NOMO-1 treated with DMSO at 0.1 percent for 48 hours (cell line): ENCODE measurements around the gene BTBD16.

Experiments
- DNase-seq: peaks from one replicate; lab custom pipeline; 2025; ENCODE audit not compliant: unreplicated experiment; lab: John Stamatoyannopoulos, UW

BTBD16 gene

DNA sequence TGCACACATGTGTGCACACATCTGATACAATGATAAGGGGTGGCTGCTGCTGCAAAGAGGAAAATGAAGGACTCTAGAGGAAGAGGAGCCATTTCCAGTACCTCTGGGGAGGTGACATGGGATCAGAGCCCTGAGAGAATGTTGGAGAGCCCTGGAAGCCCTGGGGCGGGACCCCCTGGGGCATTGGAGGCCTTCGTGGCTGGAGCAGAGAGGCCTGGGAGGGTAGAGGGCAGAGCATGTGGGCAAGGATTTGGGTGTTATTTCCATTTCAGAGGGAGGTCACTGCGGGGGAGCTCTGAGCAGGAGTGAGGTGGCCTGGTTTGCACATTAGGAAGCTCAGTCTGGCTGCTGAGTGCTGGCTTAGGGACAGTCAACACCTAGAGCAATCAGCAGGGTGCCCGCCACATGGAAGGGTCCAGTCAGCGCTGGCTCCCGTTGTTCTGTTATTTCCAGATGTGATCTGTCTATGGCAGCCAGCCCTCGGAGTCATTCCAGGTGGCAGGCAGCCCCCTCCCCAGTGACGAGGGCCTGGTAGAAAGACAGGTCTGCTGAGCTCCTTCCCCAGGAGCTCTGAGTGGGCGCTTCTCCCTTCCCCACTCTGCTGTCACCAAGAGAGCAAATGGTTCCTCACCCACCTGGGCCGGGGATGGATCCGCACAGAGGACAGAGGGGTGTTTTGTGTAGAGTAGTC is 24.1 kb upstream of the BTBD16 start:
- no peak for DNase-seq

DNA sequence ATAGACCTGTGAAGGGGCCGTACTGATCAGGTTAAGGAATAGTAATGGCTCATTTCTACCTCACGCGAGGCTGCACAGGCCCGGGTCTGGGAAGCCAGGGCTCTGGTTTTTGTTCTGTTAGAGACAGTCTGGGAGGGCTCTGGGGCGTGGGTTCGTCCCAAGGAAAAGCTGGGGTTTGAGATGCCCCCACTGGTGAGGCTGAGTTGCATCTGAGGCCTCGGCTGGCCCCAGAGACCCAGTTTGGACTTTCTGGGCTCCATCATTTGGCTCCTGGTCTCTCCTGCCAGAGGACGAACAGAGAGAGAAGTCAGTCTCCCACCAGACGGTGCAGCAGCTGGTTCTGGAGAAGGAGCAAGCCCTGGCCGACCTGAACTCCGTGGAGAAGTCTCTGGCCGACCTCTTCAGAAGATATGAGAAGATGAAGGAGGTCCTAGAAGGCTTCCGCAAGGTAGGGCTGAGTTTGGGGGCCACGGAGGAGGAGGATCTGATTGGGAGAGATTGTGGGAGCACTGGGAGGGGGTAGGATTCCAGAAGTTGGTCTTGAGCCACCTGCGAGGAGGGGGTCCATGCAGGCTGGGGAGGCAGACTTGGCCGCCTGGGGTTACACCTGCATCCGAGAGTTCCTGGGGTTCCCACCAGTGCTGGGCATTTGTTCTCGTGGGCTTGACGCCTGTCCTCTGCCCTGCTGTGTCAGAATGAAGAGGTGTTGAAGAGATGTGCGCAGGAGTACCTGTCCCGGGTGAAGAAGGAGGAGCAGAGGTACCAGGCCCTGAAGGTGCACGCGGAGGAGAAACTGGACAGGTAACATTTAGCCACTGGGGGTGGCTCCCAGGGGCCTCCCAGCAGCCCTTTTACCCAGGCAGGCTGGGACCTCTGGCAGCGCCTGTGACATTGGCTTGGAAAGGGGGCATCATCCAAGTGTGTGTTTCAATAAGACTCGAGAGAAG is 22.5 kb upstream of the BTBD16 start:
- DNase-seq = no peak

DNA sequence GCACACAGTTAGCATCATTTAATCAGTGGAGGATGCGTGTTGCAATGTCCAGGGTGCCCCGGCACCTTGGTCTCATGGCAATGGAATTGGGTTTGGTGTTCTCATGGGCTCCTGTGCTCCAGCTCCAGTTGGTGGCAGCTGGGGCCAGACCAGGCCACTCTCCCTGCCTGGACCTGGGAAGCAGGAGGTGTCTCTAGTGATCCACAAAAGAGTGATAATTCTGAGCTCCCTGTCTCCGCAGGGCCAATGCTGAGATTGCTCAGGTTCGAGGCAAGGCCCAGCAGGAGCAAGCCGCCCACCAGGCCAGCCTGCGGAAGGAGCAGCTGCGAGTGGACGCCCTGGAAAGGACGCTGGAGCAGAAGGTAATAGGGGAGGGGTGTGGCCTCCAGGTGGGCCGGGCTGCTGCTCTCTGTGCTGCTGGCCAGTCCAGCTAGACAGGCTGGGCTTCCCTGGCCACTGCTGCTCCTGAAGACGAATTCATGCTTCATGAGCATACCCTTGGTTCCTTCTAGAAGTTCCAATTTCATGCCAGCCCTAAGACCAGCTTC is 21.7 kb upstream of the BTBD16 start:
- DNase-seq = no peak

DNA sequence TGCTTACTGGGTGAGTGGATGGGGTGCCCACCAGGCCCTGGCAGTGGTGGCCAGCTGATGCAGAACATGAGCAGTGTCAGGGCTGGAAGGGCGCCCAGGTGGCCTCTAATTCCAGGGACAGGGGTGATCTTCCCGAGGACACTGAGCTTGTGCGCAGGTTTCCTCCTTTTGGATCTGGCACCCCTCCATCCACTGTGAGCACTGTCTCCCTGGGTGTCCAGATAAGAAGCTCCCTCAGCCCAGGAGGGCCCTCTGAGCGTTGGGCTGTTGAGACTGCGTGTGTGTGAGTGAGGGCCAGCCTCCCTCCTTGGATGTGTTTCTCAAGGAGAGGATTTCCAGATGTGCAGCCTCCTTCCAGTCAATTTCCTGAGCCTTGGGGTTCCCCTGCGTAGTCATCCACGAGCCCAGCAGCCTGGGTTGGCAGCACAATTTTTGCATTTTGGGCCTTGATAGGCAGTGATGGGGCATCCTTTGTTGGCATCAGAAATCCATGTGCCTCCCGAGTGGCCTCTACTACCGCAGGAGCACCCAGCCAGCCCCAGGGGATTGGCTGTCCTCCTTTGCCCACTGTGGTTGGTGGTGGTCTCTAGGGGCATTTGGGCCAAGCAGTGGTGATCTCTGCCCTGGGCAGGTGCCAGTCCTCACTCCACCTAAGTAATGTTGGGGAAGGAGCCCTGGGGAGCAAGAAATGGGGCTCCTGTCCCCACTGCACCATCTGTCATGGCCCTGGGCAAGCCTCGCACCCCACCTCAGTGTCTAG is 20.9 kb upstream of the BTBD16 start:
- DNase-seq = no peak

DNA sequence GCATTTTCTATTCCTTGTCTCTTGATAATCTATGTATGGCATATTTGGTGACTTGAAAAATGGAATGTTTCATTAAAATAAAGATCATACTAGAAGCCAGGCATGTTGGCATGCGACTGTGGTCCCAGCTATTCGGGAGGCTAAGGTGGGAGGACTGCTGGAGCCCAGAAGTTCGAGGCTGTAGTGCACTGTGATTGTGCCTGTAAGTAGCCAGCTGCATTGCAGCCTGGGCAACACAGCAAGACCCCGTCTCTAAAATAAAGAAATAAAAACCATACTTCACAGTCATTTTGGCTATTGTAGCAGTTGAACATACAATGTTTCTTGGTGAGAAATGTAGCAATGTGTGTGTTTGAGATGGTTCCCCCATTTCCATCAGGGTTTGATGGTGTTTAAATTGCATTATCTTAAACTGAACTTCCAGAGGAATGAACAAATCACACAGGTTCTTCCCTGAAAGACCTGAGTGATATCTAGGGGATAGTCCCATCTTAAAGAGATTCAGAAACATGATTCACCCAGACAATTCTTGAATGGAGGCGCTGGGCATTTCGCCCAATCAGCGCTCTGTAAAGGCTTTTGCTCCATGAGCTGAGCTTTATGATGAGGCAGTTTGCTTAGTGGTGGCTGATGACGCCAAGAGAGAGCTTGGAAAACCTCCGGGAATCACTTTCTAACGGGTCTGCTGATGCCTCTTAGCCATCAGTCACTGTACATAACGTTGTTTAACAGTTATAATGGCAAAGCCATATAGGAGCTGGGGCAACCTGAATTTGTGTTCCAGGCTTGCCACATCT is 19.4 kb upstream of the BTBD16 start:
- no peak for DNase-seq

DNA sequence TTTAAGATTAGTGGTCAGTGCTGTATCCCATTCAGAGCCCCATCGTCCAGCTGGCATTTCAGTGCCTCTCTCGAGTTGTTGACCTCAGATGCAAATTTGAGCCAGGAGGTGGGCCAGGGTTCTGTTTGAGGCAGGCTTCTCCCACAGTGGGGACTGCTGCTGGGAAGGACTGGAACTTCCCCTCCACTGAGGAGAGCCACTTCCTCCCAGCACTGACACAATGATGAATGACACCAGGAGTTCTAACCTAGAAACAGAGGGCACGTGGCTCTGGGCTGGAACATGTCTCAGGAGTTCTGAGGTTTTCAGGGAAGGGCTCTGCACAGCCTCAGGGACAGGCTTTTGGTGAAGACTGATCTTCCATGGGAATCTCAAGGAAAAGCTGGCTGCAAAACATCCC is 18.3 kb upstream of the BTBD16 start:
- no peak for DNase-seq

DNA sequence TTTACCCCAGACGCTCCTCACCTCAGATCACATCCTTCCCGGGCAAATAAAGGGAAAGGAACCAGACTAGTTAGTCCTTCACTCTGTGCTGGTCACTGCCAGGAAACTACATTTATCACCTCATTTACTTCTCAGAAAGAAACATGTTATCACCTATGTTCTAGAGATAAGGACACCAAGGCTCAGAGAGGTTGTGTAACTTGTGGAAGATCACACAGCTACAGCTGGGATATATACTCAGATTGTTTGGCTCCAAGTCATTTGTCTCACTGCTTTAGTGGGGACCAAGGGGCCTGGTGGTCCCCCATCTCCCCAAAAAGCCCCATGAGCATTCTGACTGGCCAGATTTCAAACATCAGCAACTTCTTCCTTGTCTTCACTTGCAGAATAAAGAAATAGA is 17.5 kb upstream of the BTBD16 start:
- DNase-seq = no peak

DNA sequence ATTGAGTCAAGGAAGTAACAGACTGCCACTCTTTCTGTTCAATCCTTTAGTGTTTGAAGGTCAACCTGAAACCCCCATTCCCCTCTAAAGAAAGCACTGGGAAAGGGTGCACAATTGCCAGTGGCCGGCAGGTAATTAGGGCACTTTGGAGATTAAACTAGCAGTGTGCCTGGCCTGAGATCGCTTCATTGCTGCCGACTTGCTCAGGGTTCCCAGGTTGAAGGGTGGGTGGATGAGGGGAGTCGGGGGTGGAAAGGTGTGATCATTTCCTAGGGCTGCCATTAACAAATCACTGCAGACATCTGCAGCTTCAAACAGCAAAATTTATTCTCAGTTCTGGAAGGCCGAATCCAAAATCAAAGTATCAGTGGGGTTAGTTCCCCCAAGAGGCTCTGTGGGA is 16.3 kb upstream of the BTBD16 start:
- no peak for DNase-seq

DNA sequence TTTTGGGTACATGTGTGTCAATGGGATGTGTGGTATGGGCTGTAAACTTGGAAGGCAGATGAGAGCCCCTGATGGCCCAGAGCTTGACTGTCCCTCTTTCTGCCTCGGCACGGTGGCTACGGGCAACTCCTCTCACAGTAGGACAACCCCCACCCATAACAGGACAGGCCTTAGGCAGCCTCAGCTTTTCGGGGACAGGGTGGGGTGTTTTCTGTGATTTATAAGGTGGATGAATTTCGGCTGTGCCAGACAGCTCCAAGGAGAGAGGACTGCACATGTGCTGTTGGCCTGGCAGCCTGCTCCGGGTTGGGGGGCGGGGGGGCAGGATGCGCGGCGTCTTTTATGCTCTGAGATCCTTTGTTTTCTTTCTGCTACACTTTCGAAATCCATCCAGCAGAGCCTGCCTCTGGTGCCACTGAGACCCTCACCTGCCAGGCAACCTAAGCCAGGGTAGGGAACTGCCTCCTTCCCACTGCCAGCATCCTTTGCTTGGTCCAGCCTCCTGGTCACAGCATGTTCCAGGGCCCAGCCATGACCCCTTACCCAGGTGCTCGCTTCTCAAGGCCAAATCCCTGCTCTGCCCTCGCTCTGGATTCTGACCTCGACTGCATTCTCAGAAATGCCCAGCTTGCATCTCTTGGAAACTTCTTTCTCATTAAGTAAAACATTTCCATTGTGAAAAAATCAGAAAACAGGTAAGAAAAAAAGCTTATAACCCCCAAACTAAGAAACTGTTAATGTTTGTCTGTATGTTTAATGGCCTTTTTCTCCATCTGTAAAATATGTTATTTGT is 15.4 kb upstream of the BTBD16 start:
- DNase-seq = no peak

DNA sequence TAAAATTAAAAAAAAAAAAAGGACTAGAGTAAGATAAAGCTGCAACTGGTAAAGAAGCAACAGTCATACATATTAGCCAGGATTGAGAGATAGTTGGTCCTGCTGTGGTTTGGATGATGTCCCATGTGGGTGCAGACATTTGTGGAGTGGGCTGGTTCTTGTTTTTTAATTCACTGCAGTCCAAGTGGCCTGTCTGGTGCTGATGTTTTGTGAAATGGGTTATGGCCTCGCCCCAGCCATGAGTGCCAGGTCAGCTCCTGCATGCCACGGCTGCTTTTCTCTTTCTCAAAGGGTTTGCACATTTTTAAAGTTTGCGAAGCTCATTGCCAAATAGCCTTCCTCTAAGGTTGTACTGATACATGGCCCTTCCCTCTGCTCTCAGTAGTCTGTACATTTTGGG is 14.1 kb upstream of the BTBD16 start:
- DNase-seq = no peak

DNA sequence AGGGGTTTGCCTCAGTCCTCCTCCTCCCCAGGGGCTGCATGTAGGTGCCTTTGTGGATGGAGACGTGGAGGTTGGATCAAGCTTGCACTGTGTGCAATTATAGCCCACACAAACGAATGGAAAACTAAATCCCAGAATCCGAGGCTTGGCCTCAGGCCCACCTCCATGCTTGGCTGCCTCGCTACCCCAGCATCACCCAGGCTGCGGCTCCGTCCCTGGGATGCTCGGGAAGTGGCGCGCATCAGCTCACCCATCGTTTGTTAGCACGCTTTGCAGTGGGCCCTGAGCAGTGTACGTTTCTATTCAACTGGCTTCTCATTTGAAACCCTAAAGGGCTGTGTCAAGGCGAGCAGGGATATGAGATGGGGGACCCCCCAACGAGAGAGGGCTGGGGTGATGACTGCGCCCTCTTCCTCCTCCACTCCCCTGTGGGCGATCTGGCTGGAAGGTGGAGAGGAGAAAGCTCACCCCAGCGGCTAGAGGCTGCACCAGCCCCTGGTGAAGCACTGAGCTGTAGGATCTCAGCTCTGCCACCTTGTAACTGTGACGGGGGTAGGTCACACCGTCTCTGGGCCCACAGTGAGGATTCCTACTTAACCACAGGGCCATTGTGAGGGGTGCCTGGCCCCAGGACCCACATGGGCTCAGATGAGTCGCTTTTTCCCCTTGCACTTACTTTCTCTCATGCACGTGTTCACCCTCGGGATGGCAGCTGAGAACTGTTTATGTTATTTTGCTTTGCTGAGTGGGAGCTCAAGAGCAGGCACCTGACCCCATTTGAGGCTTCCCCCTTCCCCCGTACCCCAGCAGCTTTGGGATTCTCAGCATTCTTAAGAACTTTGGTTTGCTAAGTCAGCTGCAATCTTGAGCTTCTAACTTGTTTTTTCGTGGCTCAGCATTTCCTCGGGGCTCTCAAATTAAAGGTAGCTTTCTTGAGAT is 12.7 kb upstream of the BTBD16 start:
- DNase-seq = no peak

DNA sequence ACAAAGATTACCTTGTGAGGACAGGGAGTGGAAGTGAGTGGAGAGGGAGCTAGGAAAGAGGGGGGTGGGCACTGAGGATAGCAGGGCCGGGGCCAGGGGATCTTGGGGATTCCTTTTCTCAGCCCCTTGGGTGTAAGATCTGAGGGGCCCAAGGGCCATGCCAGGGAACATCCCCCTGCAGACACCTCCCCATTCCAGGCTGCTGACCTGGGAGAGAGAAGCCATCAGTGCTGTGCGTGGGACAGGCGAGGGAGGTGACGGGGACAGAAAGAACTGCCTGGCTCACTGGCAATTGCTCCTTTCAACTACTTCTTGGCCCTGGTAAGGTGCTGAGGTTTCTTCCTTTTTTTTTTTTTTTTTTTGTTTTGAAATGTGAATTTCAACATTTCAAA is 12.0 kb upstream of the BTBD16 start:
- DNase-seq = no peak

DNA sequence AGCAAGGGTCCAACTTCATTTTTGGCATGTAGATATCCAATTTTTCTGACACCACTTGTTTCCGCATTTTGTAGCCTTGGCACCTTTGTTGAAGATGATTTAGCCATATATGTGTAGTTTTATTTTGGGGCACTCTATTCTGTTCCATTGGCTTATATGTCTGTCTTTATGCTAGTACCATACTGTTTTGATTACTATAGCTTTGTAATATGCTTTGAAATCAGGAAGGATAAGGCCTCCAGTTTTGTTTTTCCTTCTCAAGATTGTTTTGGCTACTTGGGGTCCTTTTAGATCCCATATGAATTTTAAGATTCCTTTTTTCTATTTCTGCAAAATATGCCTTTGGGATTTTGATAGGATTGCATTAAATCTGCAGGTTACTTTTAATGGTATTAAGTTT is 9.5 kb upstream of the BTBD16 start:
- DNase-seq = no peak

DNA sequence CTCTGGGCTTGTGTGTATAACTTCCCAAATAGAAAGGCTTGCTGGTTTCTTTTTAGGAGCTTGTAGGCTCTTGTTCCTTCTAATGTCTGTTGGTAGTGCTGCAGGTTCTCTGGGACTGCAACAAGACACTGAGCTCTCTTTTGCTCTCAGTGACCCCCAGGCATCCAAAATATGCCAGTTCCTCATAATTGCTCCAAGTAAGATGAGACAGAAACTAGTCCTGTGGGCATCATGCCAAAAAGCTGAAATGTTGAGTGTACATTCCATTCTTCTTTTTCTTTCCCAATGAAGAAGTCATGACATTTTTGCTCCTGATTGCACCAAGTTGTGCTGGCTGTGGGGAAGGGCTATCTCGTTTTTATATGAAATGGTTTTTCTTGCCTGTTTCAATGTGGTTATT is 7.1 kb upstream of the BTBD16 start:
- DNase-seq = no peak

DNA sequence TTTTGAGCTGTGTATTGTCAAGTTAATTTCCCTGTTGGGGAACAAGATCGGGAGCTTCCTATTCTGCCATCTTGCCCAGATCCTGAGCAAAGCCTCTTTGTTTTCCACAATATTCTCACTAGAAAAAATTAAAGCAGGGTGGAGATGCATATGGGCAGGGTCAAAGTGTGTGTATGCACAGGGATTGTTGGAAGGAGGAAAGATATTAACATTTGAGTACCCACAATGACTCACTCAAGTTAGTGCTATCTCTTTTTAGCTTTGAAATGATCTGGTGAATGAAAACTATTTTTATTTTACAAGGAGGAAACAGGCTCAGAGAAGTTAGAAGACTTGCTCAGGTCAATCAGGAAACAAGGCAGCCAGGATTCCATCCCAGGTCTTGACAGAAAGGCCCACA is 6.7 kb upstream of the BTBD16 start:
- no peak for DNase-seq

DNA sequence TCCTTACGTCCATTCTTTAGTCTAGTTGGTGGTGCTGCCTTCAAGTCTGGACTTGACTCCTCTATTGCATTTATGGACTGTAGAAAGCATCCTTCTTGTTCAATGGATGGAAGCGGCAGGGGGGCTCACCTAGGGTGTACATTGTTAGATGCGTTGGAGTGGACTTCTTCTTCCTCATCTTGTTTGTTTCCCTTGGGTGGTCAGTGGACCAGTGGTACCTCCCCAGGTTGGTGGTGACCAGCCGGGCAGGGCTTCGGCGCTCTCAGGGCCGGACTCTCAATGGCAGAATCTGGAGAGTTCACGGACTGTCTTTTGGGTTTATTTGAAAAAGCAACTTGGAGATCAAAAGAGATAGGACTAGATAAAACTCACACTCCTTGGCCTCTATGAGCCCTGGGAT is 6.2 kb upstream of the BTBD16 start:
- no peak for DNase-seq

DNA sequence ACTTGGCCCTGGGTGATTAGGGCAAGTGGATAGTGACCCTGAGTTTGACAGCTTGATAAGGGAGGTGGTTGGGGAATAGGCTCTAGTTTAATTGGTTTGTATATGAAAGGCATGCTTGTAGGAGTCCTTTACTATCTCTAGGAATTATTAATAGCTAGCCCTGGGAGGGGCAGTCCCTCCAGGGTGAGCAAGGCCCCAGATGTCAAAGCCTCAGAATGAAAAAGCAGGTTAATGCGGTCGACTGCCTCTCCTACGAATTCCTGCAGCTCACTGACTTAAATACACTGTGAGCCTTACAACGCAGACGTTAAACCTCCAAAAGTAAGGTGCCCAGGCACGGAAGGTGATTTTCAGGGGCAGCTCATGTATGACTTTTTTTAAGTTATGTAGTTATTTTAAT is 5.2 kb upstream of the BTBD16 start:
- no peak for DNase-seq

DNA sequence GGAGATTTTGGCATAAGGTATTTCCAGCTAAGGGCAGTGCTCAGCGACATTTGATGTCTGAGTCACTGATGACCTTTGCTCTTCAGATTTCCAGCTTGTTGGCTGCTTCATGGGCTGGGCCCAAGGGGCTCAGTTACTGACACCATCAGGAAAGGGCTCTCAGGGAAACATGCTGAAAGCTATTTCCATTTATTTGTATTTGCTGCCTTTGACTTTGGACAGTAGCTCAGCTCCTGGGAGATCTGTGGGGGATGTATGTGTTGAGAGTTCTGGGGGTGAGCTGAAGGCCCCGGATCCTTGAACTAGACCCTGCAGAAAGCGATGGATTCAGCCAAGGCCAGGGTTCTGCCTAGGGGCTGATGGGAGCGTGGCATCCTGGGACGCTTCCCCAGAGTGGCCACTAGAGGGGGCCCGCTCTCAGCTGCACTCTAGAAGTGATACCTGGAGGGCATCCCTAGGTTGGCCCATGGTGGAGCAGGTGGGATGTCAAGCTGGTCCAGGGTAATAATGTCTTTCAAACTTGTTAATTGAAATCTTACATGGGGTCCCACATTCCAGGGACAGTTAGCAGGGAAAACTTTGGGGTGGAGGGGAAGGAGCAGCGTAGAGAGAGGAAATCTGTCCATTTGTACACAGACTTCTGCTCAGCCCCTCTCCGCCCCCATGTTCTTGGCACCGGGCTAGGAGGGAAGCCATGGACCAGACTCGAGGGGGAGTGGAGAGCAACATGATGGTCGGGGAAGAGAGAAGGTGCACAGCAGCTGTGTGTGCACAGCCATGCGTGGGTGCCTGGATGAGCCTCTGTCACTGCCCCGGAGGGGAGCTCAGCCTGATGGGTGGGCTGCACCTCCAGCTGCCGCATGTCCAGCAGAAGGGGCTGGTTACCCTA is 3.0 kb upstream of the BTBD16 start:
- DNase-seq = peak; percentile 1
